ENCODE data around the gene PDE4A. TPM values are rescaled to one million over a fixed set of nuclear protein-coding genes. Genes with fewer than 3 reads are reported as not detected.
A peak's percentile ranks its signal among the peaks of the same experiment; 100 is the strongest.

The PDE4A gene
- total RNA-seq, 1 experiment from 2014 or later: 3.7 TPM

DNA sequence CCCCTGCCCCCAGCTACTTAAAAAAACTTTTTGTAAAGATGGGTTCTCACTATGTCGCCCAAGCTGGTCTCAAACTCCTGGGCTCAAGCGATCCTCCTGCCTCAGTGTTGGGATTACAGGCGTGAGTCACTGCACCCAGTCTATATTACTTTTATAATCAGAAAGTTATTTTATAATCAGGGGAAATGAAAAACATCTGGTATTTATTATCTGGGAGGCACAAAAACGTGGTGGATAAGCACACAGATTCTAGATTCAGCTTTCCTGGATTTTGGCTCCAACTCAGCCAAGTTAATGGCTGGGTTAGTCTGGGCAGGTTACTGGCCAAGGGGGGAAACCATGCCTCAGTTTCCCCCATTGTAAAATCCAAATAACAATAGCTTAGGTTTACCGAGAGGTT, 58.1 kb downstream of the PDE4A start:
- Histone ChIP-seq H3K4me3 (ENCODE audit: low read depth, low read length) (peak overlapping the region; percentile 15), H3K4me1 (peaks cover 5% of the 10 kb centered on the region; the same call in 1 of the 2 replicates), H3K36me3 (ENCODE audit: control insufficient read depth, insufficient read depth, low read length) (no peaks in the 10 kb centered on the region), H3K27me3 (replicated peaks; ENCODE audit: control insufficient read depth, insufficient read depth, low read length) (no peaks in the 10 kb centered on the region), H3K9me3 (no peaks in the 10 kb centered on the region)
- ChIA-PET POLR2A (interaction anchor here (0.6 kb wide), 1 partner anchor 25 kb away, joined by 3 read pairs; no protein-coding TSS in a partner anchor), CTCF (interaction anchor here (0.5 to 1.4 kb wide), 11 partner anchors 10 to 238 kb away, joined by 3 to 10 read pairs (median 4); partner anchors contain the start of genes CDC37 and QTRT1)
- no peaks in the 10 kb centered on the region for H3K27me3 Mint-ChIP-seq (ENCODE audit: insufficient read depth, unreplicated experiment)
- no peaks in the 10 kb centered on the region for H3K36me3 Mint-ChIP-seq (ENCODE audit: insufficient read depth, unreplicated experiment)
- BruUV-seq (replicated peaks): no TSS peak
- H3K4me3 Mint-ChIP-seq (ENCODE audit: unreplicated experiment): peak overlapping the region; percentile 84
- TF ChIP-seq, protein P1, sequence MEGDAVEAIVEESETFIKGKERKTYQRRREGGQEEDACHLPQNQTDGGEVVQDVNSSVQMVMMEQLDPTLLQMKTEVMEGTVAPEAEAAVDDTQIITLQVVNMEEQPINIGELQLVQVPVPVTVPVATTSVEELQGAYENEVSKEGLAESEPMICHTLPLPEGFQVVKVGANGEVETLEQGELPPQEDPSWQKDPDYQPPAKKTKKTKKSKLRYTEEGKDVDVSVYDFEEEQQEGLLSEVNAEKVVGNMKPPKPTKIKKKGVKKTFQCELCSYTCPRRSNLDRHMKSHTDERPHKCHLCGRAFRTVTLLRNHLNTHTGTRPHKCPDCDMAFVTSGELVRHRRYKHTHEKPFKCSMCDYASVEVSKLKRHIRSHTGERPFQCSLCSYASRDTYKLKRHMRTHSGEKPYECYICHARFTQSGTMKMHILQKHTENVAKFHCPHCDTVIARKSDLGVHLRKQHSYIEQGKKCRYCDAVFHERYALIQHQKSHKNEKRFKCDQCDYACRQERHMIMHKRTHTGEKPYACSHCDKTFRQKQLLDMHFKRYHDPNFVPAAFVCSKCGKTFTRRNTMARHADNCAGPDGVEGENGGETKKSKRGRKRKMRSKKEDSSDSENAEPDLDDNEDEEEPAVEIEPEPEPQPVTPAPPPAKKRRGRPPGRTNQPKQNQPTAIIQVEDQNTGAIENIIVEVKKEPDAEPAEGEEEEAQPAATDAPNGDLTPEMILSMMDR (IDR thresholded peaks at IDR 0.05; ENCODE audit: insufficient read depth in 1 of 2, low read depth in 1 of 2, low read length in 1 of 2, severe bottlenecking in 1 of 2, unreplicated experiment in 1 of 2): no peak
- intact Hi-C loops (cut with micrococcal nuclease; ENCODE audit: unreplicated experiment): loop anchor here (5.0 kb wide), 1 partner anchor 219 kb away; no protein-coding TSS in a partner anchor
- no peak for DNase-seq
- no peaks in the 10 kb centered on the region for H3K9me3 Mint-ChIP-seq (ENCODE audit: unreplicated experiment)
- no peaks in the 10 kb centered on the region for H3K4me1 Mint-ChIP-seq (ENCODE audit: low read depth, unreplicated experiment)
- H3K27ac Mint-ChIP-seq (ENCODE audit: unreplicated experiment): no peak overlapping the region

DNA sequence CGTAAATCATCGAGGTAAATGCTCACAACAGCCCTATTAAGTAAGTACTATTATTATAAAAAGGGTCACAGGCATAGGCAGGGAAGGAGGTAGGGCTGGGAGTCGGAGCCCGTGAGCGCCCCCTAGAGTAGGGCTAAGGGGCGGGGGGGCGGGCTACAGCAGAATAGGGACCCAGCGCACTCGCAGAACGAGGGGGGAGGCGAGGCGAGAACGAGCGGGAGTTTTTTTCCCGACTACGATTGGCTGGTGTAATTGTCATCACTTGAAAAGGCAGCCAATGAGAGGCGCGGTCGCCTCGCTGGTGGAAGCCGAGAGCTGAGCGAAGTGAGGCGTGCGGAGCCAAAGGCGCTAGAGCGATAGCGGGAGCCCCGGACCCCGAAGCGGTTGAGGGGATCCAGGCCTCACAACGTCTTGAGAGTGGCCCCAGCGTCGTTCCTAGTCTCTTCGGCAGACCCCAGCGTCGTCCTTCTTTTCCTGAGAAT, 58.6 kb downstream of the PDE4A start:
- H3K4me3 ChIP-seq (ENCODE audit: low read depth, low read length): peak overlapping the region; percentile 32
- Mint-ChIP-seq H3K4me1 (ENCODE audit: low read depth, unreplicated experiment) (no peaks in the 10 kb centered on the region), H3K36me3 (ENCODE audit: insufficient read depth, unreplicated experiment) (no peaks in the 10 kb centered on the region), H3K4me3 (ENCODE audit: unreplicated experiment) (peak overlapping the region; percentile 84), H3K27me3 (ENCODE audit: insufficient read depth, unreplicated experiment) (no peaks in the 10 kb centered on the region), H3K27ac (ENCODE audit: unreplicated experiment) (peak overlapping the region; percentile 73), H3K9me3 (ENCODE audit: unreplicated experiment) (no peaks in the 10 kb centered on the region)
- ChIA-PET CTCF (interaction anchor here (0.6 to 1.4 kb wide), 16 partner anchors 11 to 355 kb away, joined by 3 to 10 read pairs (median 4); partner anchors contain the start of genes CDC37, DNM2 and QTRT1), POLR2A (no interaction called here)
- H3K27me3 ChIP-seq (replicated peaks; ENCODE audit: control insufficient read depth, insufficient read depth, low read length): no peaks in the 10 kb centered on the region
- TF ChIP-seq, protein P1 (IDR thresholded peaks at IDR 0.05; ENCODE audit: insufficient read depth in 1 of 2, low read depth in 1 of 2, low read length in 1 of 2, severe bottlenecking in 1 of 2, unreplicated experiment in 1 of 2): peak; percentile 75 to 85
- H3K36me3 ChIP-seq (ENCODE audit: control insufficient read depth, insufficient read depth, low read length): no peaks in the 10 kb centered on the region
- no peaks in the 10 kb centered on the region for H3K9me3 ChIP-seq
- no TSS peak for BruUV-seq (replicated peaks)
- DNase-seq: peak; percentile 93 to 95
- peaks cover 5% of the 10 kb centered on the region; the same call in 1 of the 2 replicates for H3K4me1 ChIP-seq
- intact Hi-C loops (cut with micrococcal nuclease; ENCODE audit: unreplicated experiment): loop anchor here (5.0 kb wide), 1 partner anchor 218 kb away; no protein-coding TSS in a partner anchor

DNA sequence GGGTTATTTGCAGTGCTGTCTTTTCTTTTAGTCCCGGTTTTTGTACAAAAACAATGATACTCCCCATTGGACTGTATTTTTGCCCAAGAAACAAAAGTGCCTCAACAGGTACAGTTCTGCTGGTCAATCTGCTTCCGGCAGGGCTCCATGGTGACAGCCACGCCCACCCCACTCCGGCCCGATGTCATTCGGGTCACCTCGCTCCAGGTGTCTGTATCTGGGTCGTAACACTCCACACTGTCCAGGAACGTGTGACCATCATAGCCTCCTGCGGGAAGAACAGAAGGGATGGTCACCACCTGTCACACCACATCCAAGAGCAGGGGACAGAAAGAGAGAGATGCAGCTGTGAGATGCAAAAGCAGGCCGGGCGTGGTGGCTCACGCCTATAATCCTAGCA, 66.2 kb downstream of the PDE4A start:
- intact Hi-C loops (cut with micrococcal nuclease; ENCODE audit: unreplicated experiment): no loop called here

More for the DNA sequence above, 66.2 kb downstream of the PDE4A start:
- Mint-ChIP-seq H3K27ac (ENCODE audit: unreplicated experiment) (no peak overlapping the region), H3K36me3 (ENCODE audit: insufficient read depth, unreplicated experiment) (peaks cover 60% of the 10 kb centered on the region), H3K9me3 (ENCODE audit: unreplicated experiment) (no peaks in the 10 kb centered on the region), H3K4me3 (ENCODE audit: unreplicated experiment) (no peak overlapping the region), H3K4me1 (ENCODE audit: low read depth, unreplicated experiment) (no peaks in the 10 kb centered on the region), H3K27me3 (ENCODE audit: insufficient read depth, unreplicated experiment) (no peaks in the 10 kb centered on the region)
- H3K9me3 ChIP-seq: no peaks in the 10 kb centered on the region
- POLR2A ChIA-PET: interaction anchor here (0.7 kb wide), 1 partner anchor 36 kb away, joined by 6 read pairs; no protein-coding TSS in a partner anchor
- H3K4me3 ChIP-seq (ENCODE audit: low read depth, low read length): no peak overlapping the region
- H3K36me3 ChIP-seq (ENCODE audit: control insufficient read depth, insufficient read depth, low read length): peaks cover 1% of the 10 kb centered on the region
- H3K27me3 ChIP-seq (replicated peaks; ENCODE audit: control insufficient read depth, insufficient read depth, low read length): no peaks in the 10 kb centered on the region
- H3K4me1 ChIP-seq: no peaks in the 10 kb centered on the region
- TF ChIP-seq, protein P1 (IDR thresholded peaks at IDR 0.05; ENCODE audit: insufficient read depth in 1 of 2, low read depth in 1 of 2, low read length in 1 of 2, severe bottlenecking in 1 of 2, unreplicated experiment in 1 of 2): no peak
- no peak for DNase-seq
- BruUV-seq (replicated peaks): no TSS peak
- CTCF ChIA-PET: no interaction called here
